GM12878 (cell line): ENCODE measurements around the gene C9orf78. TPM values are rescaled to one million over a fixed set of nuclear protein-coding genes. Genes with fewer than 3 reads are reported as not detected.

Experiments used
- ATAC-seq: fragments of 200-7000 bp; cut with Tn5 transposase; 3 replicates; pipeline ENCODE4 v1.9.1; 2020; ENCODE audit warnings: mild to moderate bottlenecking, moderate library complexity
- BruUV-seq: library from RNA; stranded (reverse); fragments of 400-500 nt; replicated peaks from 2 replicates; lab custom pipeline; 2021; lab: Mats Ljungman, UMichigan
- CTCF ChIA-PET: fragments of 300-600 bp; sonication (Branson Sonifier 250); formaldehyde crosslinking; extraction: SDS; loops from one replicate; lab custom pipeline; 2021; ENCODE audit warnings: inconsistent platforms; lab: Yijun Ruan, JAX
- POLR2A ChIA-PET: fragments of 350-600 bp; formaldehyde crosslinking; extraction: SDS; loops from one replicate; lab custom pipeline; 2021; ENCODE audit warnings: inconsistent platforms; lab: Charles Lee
- RAD21 ChIA-PET: fragments of 300-600 bp; sonication (Branson Sonifier 250); formaldehyde crosslinking; loops from one replicate; lab custom pipeline; 2023; ENCODE audit warnings: antibody characterized with exemption; ENCODE audit not compliant: unreplicated experiment; lab: Charles Lee
- SMC1A ChIA-PET: fragments of 300-600 bp; sonication (Branson Sonifier 250); formaldehyde crosslinking; loops from one replicate; lab custom pipeline; 2023; ENCODE audit not compliant: unreplicated experiment, uncharacterized antibody; lab: Charles Lee
- DNase-seq: peaks from one replicate; pipeline ENCODE4 v3.0.0-alpha.2; 2011; ENCODE audit warnings: low read depth, low spot score
- FAIRE-seq: peaks from 3 replicates; lab custom pipeline; 2011; peaks lifted over from hg19 to GRCh38; lab: Jason Lieb, UNC
- H2AFZ ChIP-seq: 2 replicates; pipeline ENCODE4 v1.6.0; 2011; ENCODE audit warnings: low read depth, low read length, control low read depth; ENCODE audit not compliant: control insufficient read depth
- H3K27ac ChIP-seq: 2 replicates; pipeline ENCODE4 v1.5.1; 2011; ENCODE audit warnings: control low read depth; ENCODE audit not compliant: control insufficient read depth, insufficient read depth
- H3K27me3 ChIP-seq, 2 experiments: replicated peaks in 1 of 2; 2 replicates each; pipeline versions ENCODE4 v1.6.0 to v1.6.1; 2011; ENCODE audit warnings: low read length in 1 of 2; ENCODE audit not compliant: control insufficient read depth in 2 of 2, insufficient read depth in 2 of 2
- H3K36me3 ChIP-seq, 2 experiments: 2 replicates each; pipeline ENCODE4 v1.5.1; 2011; ENCODE audit warnings: low read length in 1 of 2; ENCODE audit not compliant: control insufficient read depth in 2 of 2, insufficient read depth in 2 of 2
- H3K4me1 ChIP-seq: 2 replicates; pipeline ENCODE4 v1.6.1; 2011; ENCODE audit warnings: mild to moderate bottlenecking, low read length, moderate library complexity, mixed read lengths; ENCODE audit not compliant: control insufficient read depth, insufficient read depth
- H3K4me2 ChIP-seq: 2 replicates; pipeline ENCODE4 v1.6.0; 2011; ENCODE audit warnings: control low read depth; ENCODE audit not compliant: control insufficient read depth, insufficient read depth
- H3K4me3 ChIP-seq: fragments of 200-600 bp; sonication (generic); 2 replicates; pipeline ENCODE4 v1.5.1; 2016
- H3K79me2 ChIP-seq: 2 replicates; pipeline ENCODE4 v1.6.0; 2011; ENCODE audit warnings: low read length; ENCODE audit not compliant: control insufficient read depth, insufficient read depth
- H3K9ac ChIP-seq: 2 replicates; pipeline ENCODE4 v1.8.0; 2011; ENCODE audit warnings: low read length, control low read depth, mixed read lengths; ENCODE audit not compliant: control insufficient read depth, insufficient read depth
- H3K9me3 ChIP-seq: replicated peaks from 3 replicates; pipeline ENCODE4 v1.5.1; 2011; ENCODE audit warnings: mild to moderate bottlenecking, low read length; ENCODE audit not compliant: control insufficient read depth, insufficient read depth
- H4K20me1 ChIP-seq: 2 replicates; pipeline ENCODE4 v1.6.0; 2011; ENCODE audit not compliant: control insufficient read depth, insufficient read depth
- CHD2 ChIP-seq: IDR thresholded peaks from 2 replicates; pipeline ENCODE4 v1.6.1; 2011; ENCODE audit warnings: low read depth, low read length, improper control_type of control experiment, borderline replicate concordance
- DPF2 ChIP-seq: fragments of 450-650 bp; IDR thresholded peaks from 2 replicates; pipeline ENCODE4 v1.6.1; 2017; ENCODE audit warnings: mild to moderate bottlenecking
- IKZF1 ChIP-seq: fragments of 450-650 bp; conservative IDR thresholded peaks from 2 replicates; pipeline ENCODE4 v1.6.1; 2017; ENCODE audit warnings: antibody characterized with exemption, mild to moderate bottlenecking
- IRF3 ChIP-seq: fragments of 450-650 bp; IDR thresholded peaks from 2 replicates; pipeline ENCODE4 v1.6.1; 2014; ENCODE audit warnings: mild to moderate bottlenecking
- MAX ChIP-seq: IDR thresholded peaks from 2 replicates; pipeline ENCODE4 v1.6.1; 2012; ENCODE audit warnings: low read depth, low read length, improper control_type of control experiment
- MYC ChIP-seq: IDR thresholded peaks from 2 replicates; pipeline ENCODE4 v1.6.1; 2011; ENCODE audit warnings: mild to moderate bottlenecking, low read length, moderate library complexity, inconsistent platforms; ENCODE audit not compliant: insufficient read depth, insufficient replicate concordance, insufficient read length, severe bottlenecking
- POLR2A ChIP-seq: IDR thresholded peaks from 2 replicates; pipeline ENCODE4 v1.6.1; 2011; ENCODE audit warnings: low read depth, mild to moderate bottlenecking, low read length
- RAD21 ChIP-seq: IDR thresholded peaks from 2 replicates; pipeline ENCODE4 v1.6.1; 2011; ENCODE audit warnings: mild to moderate bottlenecking, low read depth, low read length, moderate library complexity; ENCODE audit not compliant: insufficient read depth
- SPI1 ChIP-seq: IDR thresholded peaks from 2 replicates; pipeline ENCODE4 v1.6.1; 2011; ENCODE audit warnings: low read depth, mild to moderate bottlenecking, low read length, moderate library complexity, borderline replicate concordance; ENCODE audit not compliant: insufficient read depth
- TBL1XR1 ChIP-seq: IDR thresholded peaks from 2 replicates; pipeline ENCODE4 v1.6.1; 2012; ENCODE audit warnings: low read depth, low read length, improper control_type of control experiment
- YY1 ChIP-seq: IDR thresholded peaks from 2 replicates; pipeline ENCODE4 v1.6.1; 2011; ENCODE audit warnings: low read depth, mild to moderate bottlenecking, low read length
- ZSCAN29 ChIP-seq: fragments of 450-650 bp; IDR thresholded peaks from 2 replicates; pipeline ENCODE4 v1.6.1; 2017; ENCODE audit warnings: mild to moderate bottlenecking, moderate library complexity
- WGBS: methylation state at CpG from one replicate; pipeline ENCODE4 v1.1.6; 2016; ENCODE audit warnings: low lambda C conversion rate; ENCODE audit not compliant: insufficient replicate concordance, insufficient coverage; ENCODE audit errors: missing lambda C conversion rate; 5-methylcytosine and 5-hydroxymethylcytosine counted together
- in situ Hi-C: fragments of 300-500 bp; cut with MboI; formaldehyde crosslinking; loops from 9 replicates; pipeline ENCODE4 v1.14.3; 2018; ENCODE audit warnings: mixed read lengths
- intact Hi-C: fragments of 100-400 bp; cut with micrococcal nuclease; formaldehyde crosslinking; loops from one replicate; pipeline ENCODE4 v1.14.2; 2022; ENCODE audit not compliant: unreplicated experiment
- polyA plus RNA-seq, 11 experiments: library from polyadenylated mRNA; depleted of rRNA in 4 of 11; unstranded in 6 of 11; stranded (reverse) in 5 of 11; fragments of >200 nt; fragmentation: Nextera tagmentation in 4 of 11; fragmentation: Illumina TruSeq in 1 of 11; extraction: Ambion mirVana in 4 of 11; extraction: Trizol in 1 of 11; gene quantifications; 1 replicate in 1 of 11; 2 replicates in 10 of 11; pipeline versions ENCODE4 v1.2.1 to v1.2.3, GENCODE V29; 2011 to 2016; ENCODE audit warnings: inconsistent platforms in 2 of 11, missing spikeins in 2 of 11, low read depth in 1 of 11
- total RNA-seq, 4 experiments: library from RNA; depleted of rRNA in 3 of 4; stranded (reverse); fragments of >200 nt in 3 of 4; fragmentation: Illumina TruSeq in 1 of 4; extraction: Trizol in 1 of 4; gene quantifications; 2 replicates each; pipeline versions ENCODE4 v1.2.1 to v1.2.3, GENCODE V29; 2013 to 2021

The C9orf78 gene
- total and polyA plus RNA-seq, 10 of the 15 experiments (the other 5 are each of a cell fraction or from before 2014, with no cell fraction given): 23.0 to 60.9 (median 47.5) TPM

GRCh38 chr9:129823542-129823934 lies 11.5 kb downstream of the C9orf78 start (continued):
- TF ChIP-seq IKZF1 (no peak), RAD21 (no peak), DPF2 (no peak), CHD2 (no peak), MYC (no peak), SPI1 (no peak), ZSCAN29 (no peak), MAX (no peak)

DNA sequence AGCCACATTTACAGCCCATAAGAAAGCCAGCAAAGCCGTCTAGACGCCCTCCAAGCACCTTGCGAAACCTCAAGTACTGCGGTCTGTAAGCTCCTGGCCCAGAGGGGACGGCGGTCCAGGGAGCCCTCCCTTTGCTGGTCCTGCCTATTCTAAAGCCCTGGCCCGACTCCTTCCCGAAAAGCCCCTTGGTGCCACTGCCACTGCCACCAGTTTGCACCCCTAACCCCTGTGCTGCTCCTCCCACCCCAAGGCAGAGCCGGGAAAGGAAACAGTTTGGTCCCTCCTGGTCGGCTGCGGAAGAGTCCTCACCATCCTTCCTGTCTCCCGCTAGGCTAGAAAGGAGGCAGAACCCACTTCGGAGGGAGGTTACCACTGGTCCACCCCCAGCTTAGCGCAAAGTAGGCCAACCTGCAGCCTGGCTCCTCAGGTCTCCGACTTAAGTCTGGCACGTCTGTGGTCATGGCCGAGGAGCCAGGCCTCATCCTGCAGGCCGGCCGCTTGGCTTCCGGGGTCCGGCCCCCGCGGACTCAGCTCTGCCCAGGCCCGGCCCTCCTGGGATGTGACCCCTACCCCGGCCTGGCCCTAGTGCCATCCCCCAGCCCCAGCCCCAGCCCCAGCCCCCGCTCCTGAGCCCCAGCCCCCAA lies 12.1 kb downstream of the C9orf78 start:
- POLR2A ChIA-PET: interaction anchor here (1.5 kb wide), 1 partner anchor 19 kb away, joined by 4 read pairs; no protein-coding TSS in a partner anchor
- H3K4me3 ChIP-seq: peak overlapping the region; percentile 70
- TF ChIP-seq YY1 (peak; percentile 58; the same call in 1 of the 2 replicates), IRF3 (no peak), POLR2A (peak; percentile 59; the same call in 1 of the 2 replicates), TBL1XR1 (no peak)
- TF ChIP-seq, all 136 proteins: peak for 2
- H3K4me1 ChIP-seq: peaks cover 6% of the 10 kb centered on the region
- WGBS: 24% methylated on average over 24 of the region's 26 CpGs
- no peak for FAIRE-seq
- H4K20me1 ChIP-seq: no peaks in the 10 kb centered on the region
- RAD21 ChIA-PET: no interaction called here
- H3K36me3 ChIP-seq: peaks cover 0 to 16% of the 10 kb centered on the region in 2 experiments
- no peak for DNase-seq
- in situ Hi-C loops: no loop called here
- H2AFZ ChIP-seq: peak overlapping the region; percentile 41; the same call in 1 of the 2 replicates
- peak overlapping the region; percentile 81 for H3K9ac ChIP-seq
- no peaks in the 10 kb centered on the region for H3K27me3 ChIP-seq
- CTCF ChIA-PET: no interaction called here
- peaks cover 19% of the 10 kb centered on the region for H3K79me2 ChIP-seq
- SMC1A ChIA-PET: interaction anchor here (0.6 kb wide), 1 partner anchor 12 kb away, joined by 3 read pairs; the partner anchor contains the start of genes C9orf78 and USP20
- intact Hi-C loops: no loop called here
- H3K4me2 ChIP-seq: peak overlapping the region; percentile 64
- H3K9me3 ChIP-seq: no peaks in the 10 kb centered on the region
- ATAC-seq: peak; percentile 79
- peak overlapping the region; percentile 50 for H3K27ac ChIP-seq
- BruUV-seq: no TSS peak
